GM12878 (cell line): ENCODE data around the gene JADE1. TPM values are rescaled to one million over a fixed set of nuclear protein-coding genes. Genes with fewer than 3 reads are reported as not detected.

Experiments
- ATAC-seq: fragments of 200-7000 bp; cut with Tn5 transposase; 3 replicates; pipeline ENCODE4 v1.9.1; 2020; ENCODE audit warnings: mild to moderate bottlenecking, moderate library complexity
- BruUV-seq: library from RNA; stranded (reverse); fragments of 400-500 nt; replicated peaks from 2 replicates; lab custom pipeline; 2021; lab: Mats Ljungman, UMichigan
- CTCF ChIA-PET: fragments of 300-600 bp; sonication (Branson Sonifier 250); formaldehyde crosslinking; extraction: SDS; loops from one replicate; lab custom pipeline; 2021; ENCODE audit warnings: inconsistent platforms; lab: Yijun Ruan, JAX
- POLR2A ChIA-PET: fragments of 350-600 bp; formaldehyde crosslinking; extraction: SDS; loops from one replicate; lab custom pipeline; 2021; ENCODE audit warnings: inconsistent platforms; lab: Charles Lee
- RAD21 ChIA-PET: fragments of 300-600 bp; sonication (Branson Sonifier 250); formaldehyde crosslinking; loops from one replicate; lab custom pipeline; 2023; ENCODE audit warnings: antibody characterized with exemption; ENCODE audit not compliant: unreplicated experiment; lab: Charles Lee
- SMC1A ChIA-PET: fragments of 300-600 bp; sonication (Branson Sonifier 250); formaldehyde crosslinking; loops from one replicate; lab custom pipeline; 2023; ENCODE audit not compliant: unreplicated experiment, uncharacterized antibody; lab: Charles Lee
- DNase-seq: peaks from one replicate; pipeline ENCODE4 v3.0.0-alpha.2; 2011; ENCODE audit warnings: low read depth, low spot score
- FAIRE-seq: peaks from 3 replicates; lab custom pipeline; 2011; peaks lifted over from hg19 to GRCh38; lab: Jason Lieb, UNC
- H2AFZ ChIP-seq: 2 replicates; pipeline ENCODE4 v1.6.0; 2011; ENCODE audit warnings: low read depth, low read length, control low read depth; ENCODE audit not compliant: control insufficient read depth
- H3K27ac ChIP-seq: 2 replicates; pipeline ENCODE4 v1.5.1; 2011; ENCODE audit warnings: control low read depth; ENCODE audit not compliant: control insufficient read depth, insufficient read depth
- H3K27me3 ChIP-seq, 2 experiments: replicated peaks in 1 of 2; 2 replicates each; pipeline versions ENCODE4 v1.6.0 to v1.6.1; 2011; ENCODE audit warnings: low read length in 1 of 2; ENCODE audit not compliant: control insufficient read depth in 2 of 2, insufficient read depth in 2 of 2
- H3K36me3 ChIP-seq, 2 experiments: 2 replicates each; pipeline ENCODE4 v1.5.1; 2011; ENCODE audit warnings: low read length in 1 of 2; ENCODE audit not compliant: control insufficient read depth in 2 of 2, insufficient read depth in 2 of 2
- H3K4me1 ChIP-seq: 2 replicates; pipeline ENCODE4 v1.6.1; 2011; ENCODE audit warnings: mild to moderate bottlenecking, low read length, moderate library complexity, mixed read lengths; ENCODE audit not compliant: control insufficient read depth, insufficient read depth
- H3K4me2 ChIP-seq: 2 replicates; pipeline ENCODE4 v1.6.0; 2011; ENCODE audit warnings: control low read depth; ENCODE audit not compliant: control insufficient read depth, insufficient read depth
- H3K4me3 ChIP-seq: fragments of 200-600 bp; sonication (generic); 2 replicates; pipeline ENCODE4 v1.5.1; 2016
- H3K79me2 ChIP-seq: 2 replicates; pipeline ENCODE4 v1.6.0; 2011; ENCODE audit warnings: low read length; ENCODE audit not compliant: control insufficient read depth, insufficient read depth
- H3K9ac ChIP-seq: 2 replicates; pipeline ENCODE4 v1.8.0; 2011; ENCODE audit warnings: low read length, control low read depth, mixed read lengths; ENCODE audit not compliant: control insufficient read depth, insufficient read depth
- H3K9me3 ChIP-seq: replicated peaks from 3 replicates; pipeline ENCODE4 v1.5.1; 2011; ENCODE audit warnings: mild to moderate bottlenecking, low read length; ENCODE audit not compliant: control insufficient read depth, insufficient read depth
- H4K20me1 ChIP-seq: 2 replicates; pipeline ENCODE4 v1.6.0; 2011; ENCODE audit not compliant: control insufficient read depth, insufficient read depth
- BCL3 ChIP-seq: IDR thresholded peaks from 2 replicates; pipeline ENCODE4 v1.6.1; 2011; ENCODE audit warnings: borderline replicate concordance, low read depth, mild to moderate bottlenecking, moderate library complexity, low read length; ENCODE audit not compliant: insufficient read depth, poor library complexity, severe bottlenecking
- MEF2B ChIP-seq: fragments of 450-650 bp; IDR thresholded peaks from 2 replicates; pipeline ENCODE4 v1.6.1; 2018; ENCODE audit warnings: mild to moderate bottlenecking, moderate library complexity; ENCODE audit not compliant: partially characterized antibody, poor library complexity, severe bottlenecking
- SRF ChIP-seq, 2 experiments: IDR thresholded peaks; 2 replicates each; pipeline ENCODE4 v1.6.1; 2011; ENCODE audit warnings: low read depth in 2 of 2, low read length in 2 of 2, mild to moderate bottlenecking in 1 of 2, moderate library complexity in 1 of 2
- TCF3 ChIP-seq: IDR thresholded peaks from 2 replicates; pipeline ENCODE4 v1.6.1; 2012; ENCODE audit warnings: low read depth, mild to moderate bottlenecking, low read length, borderline replicate concordance; ENCODE audit not compliant: insufficient read depth
- ZNF622 ChIP-seq: fragments of 450-650 bp; IDR thresholded peaks from 2 replicates; pipeline ENCODE4 v1.6.1; 2017; ENCODE audit warnings: mild to moderate bottlenecking, inconsistent platforms
- ZZZ3 ChIP-seq: IDR thresholded peaks from 2 replicates; pipeline ENCODE4 v1.6.1; 2011; ENCODE audit warnings: low read depth; ENCODE audit not compliant: control insufficient read depth, insufficient read length
- WGBS: methylation state at CpG from one replicate; pipeline ENCODE4 v1.1.6; 2016; ENCODE audit warnings: low lambda C conversion rate; ENCODE audit not compliant: insufficient replicate concordance, insufficient coverage; ENCODE audit errors: missing lambda C conversion rate; 5-methylcytosine and 5-hydroxymethylcytosine counted together
- in situ Hi-C: fragments of 300-500 bp; cut with MboI; formaldehyde crosslinking; loops from 9 replicates; pipeline ENCODE4 v1.14.3; 2018; ENCODE audit warnings: mixed read lengths
- intact Hi-C: fragments of 100-400 bp; cut with micrococcal nuclease; formaldehyde crosslinking; loops from one replicate; pipeline ENCODE4 v1.14.2; 2022; ENCODE audit not compliant: unreplicated experiment
- polyA plus RNA-seq, 11 experiments: library from polyadenylated mRNA; depleted of rRNA in 4 of 11; unstranded in 6 of 11; stranded (reverse) in 5 of 11; fragments of >200 nt; fragmentation: Nextera tagmentation in 4 of 11; fragmentation: Illumina TruSeq in 1 of 11; extraction: Ambion mirVana in 4 of 11; extraction: Trizol in 1 of 11; gene quantifications; 1 replicate in 1 of 11; 2 replicates in 10 of 11; pipeline versions ENCODE4 v1.2.1 to v1.2.3, GENCODE V29; 2011 to 2016; ENCODE audit warnings: inconsistent platforms in 2 of 11, missing spikeins in 2 of 11, low read depth in 1 of 11
- total RNA-seq, 4 experiments: library from RNA; depleted of rRNA in 3 of 4; stranded (reverse); fragments of >200 nt in 3 of 4; fragmentation: Illumina TruSeq in 1 of 4; extraction: Trizol in 1 of 4; gene quantifications; 2 replicates each; pipeline versions ENCODE4 v1.2.1 to v1.2.3, GENCODE V29; 2013 to 2021

The JADE1 gene
- total and polyA plus RNA-seq, 10 of the 15 experiments (the other 5 are each of a cell fraction or from before 2014, with no cell fraction given), result 5.9 to 27.2 (median 15.8) TPM

- Histone ChIP-seq H3K4me2 (no peak overlapping the region), H3K9me3 (no peaks in the 10 kb centered on the region), H4K20me1 (no peaks in the 10 kb centered on the region), H3K36me3 (peaks cover 8 to 30% of the 10 kb centered on the region in 2 experiments), H3K9ac (no peak overlapping the region), H3K79me2 (no peaks in the 10 kb centered on the region), H3K4me3 (no peak overlapping the region), H3K27ac (no peak overlapping the region)
- ChIA-PET SMC1A (no interaction called here), CTCF (interaction anchor here (0.9 kb wide), 1 partner anchor 9 kb away, joined by 3 read pairs; no protein-coding TSS in a partner anchor)
- BruUV-seq, result no TSS peak
- WGBS, result 97% methylated on average over 9 of the region's 9 CpGs
- no peak for ATAC-seq
- in situ Hi-C loops, result no loop called here
- TF ChIP-seq TCF3 (no peak), MEF2B (no peak), ZNF622 (no peak), ZZZ3 (no peak), BCL3 (no peak), SRF (IDR thresholded peaks at IDR 0.05; ENCODE audit: low read depth in 2 of 2, low read length in 2 of 2) (no peak)
- TF ChIP-seq, all 136 proteins: peak for 0
- DNase-seq (no peak), FAIRE-seq (no peak)
- intact Hi-C loops, result no loop called here
- H3K4me1 ChIP-seq, result no peaks in the 10 kb centered on the region
- POLR2A ChIA-PET, result no interaction called here
- H3K27me3 ChIP-seq, result no peaks in the 10 kb centered on the region
- RAD21 ChIA-PET, result no interaction called here
- no peak overlapping the region for H2AFZ ChIP-seq
These were observed 62.4 kb downstream of the JADE1 start for GRCh38 chr4:128871948-128872347.
